Coronary artery (tissue), 2 donors: ENCODE measurements around the gene CD2AP.

Source experiments
- DNase-seq: peaks from one replicate; pipeline ENCODE4 v3.0.0-alpha.2; 2017; ENCODE audit warnings: low spot score
- H3K27ac ChIP-seq, 2 donors: fragments of 200-600 bp; sonication (generic); one replicate each; pipeline ENCODE4 v1.5.1; 2016 to 2019
- H3K4me3 ChIP-seq: fragments of 200-600 bp; sonication (generic); 2 replicates; pipeline ENCODE4 v1.5.1; 2016; ENCODE audit warnings: mild to moderate bottlenecking, moderate library complexity
- CTCF ChIP-seq: fragments of 200-600 bp; sonication (generic); IDR thresholded peaks from one replicate; pipeline ENCODE4 v1.5.1; 2019; ENCODE audit warnings: antibody characterized with exemption

CD2AP gene

GRCh38 chr6:47451162-47451561 lies 26.4 kb upstream of the CD2AP start:
- DNase-seq, result no peak
- no peak overlapping the region for H3K27ac ChIP-seq
- TF ChIP-seq CTCF, result no peak

GRCh38 chr6:47452899-47453298 lies 24.7 kb upstream of the CD2AP start:
- H3K27ac ChIP-seq, result no peak overlapping the region
- no peak for DNase-seq
- no peak overlapping the region for H3K4me3 ChIP-seq
- TF ChIP-seq CTCF, result no peak

More at GRCh38 chr6:47451162-47451561, 26.4 kb upstream of the CD2AP start:
- no peak overlapping the region for H3K4me3 ChIP-seq

GRCh38 chr6:47453372-47453936 lies 24.1 kb upstream of the CD2AP start:
- TF ChIP-seq CTCF, result no peak
- H3K4me3 ChIP-seq, result no peak overlapping the region
- no peak overlapping the region for H3K27ac ChIP-seq
- no peak for DNase-seq

- no peak overlapping the region for H3K4me3 ChIP-seq
- no peak for DNase-seq
- TF ChIP-seq CTCF, result no peak
- no peak overlapping the region for H3K27ac ChIP-seq
Observed at GRCh38 chr6:47454713-47455396, 22.7 kb upstream of the CD2AP start.

- DNase-seq, result no peak
- H3K27ac ChIP-seq, result no peak overlapping the region
- H3K4me3 ChIP-seq, result no peak overlapping the region
- no peak for TF ChIP-seq CTCF
Observed at GRCh38 chr6:47455533-47456209, 21.9 kb upstream of the CD2AP start.

- no peak for DNase-seq
- TF ChIP-seq CTCF, result no peak
- no peak overlapping the region for H3K4me3 ChIP-seq
- no peak overlapping the region for H3K27ac ChIP-seq
Observed at GRCh38 chr6:47456536-47456975, 21.0 kb upstream of the CD2AP start.

GRCh38 chr6:47457370-47457769 lies 20.2 kb upstream of the CD2AP start:
- H3K4me3 ChIP-seq, result no peak overlapping the region
- no peak overlapping the region for H3K27ac ChIP-seq
- DNase-seq, result no peak
- TF ChIP-seq CTCF, result no peak
